Brain microvascular endothelial cell (primary cell): Measurements from ENCODE around the gene KCNQ5.

ENCODE experiments used
- DNase-seq: peaks from one replicate; pipeline ENCODE4 v3.0.0-alpha.2; 2020
- H3K27ac ChIP-seq: fragments of 250-450 bp; sonication (Bioruptor Pico); 2 replicates; pipeline ENCODE4 v1.5.1; 2020; ENCODE audit warnings: mild to moderate bottlenecking, moderate library complexity
- H3K27me3 ChIP-seq: fragments of 250-450 bp; sonication (Bioruptor Pico); replicated peaks from 2 replicates; pipeline ENCODE4 v1.5.1; 2020; ENCODE audit warnings: mild to moderate bottlenecking
- H3K36me3 ChIP-seq: fragments of 250-450 bp; sonication (Bioruptor Pico); replicated peaks from 2 replicates; pipeline ENCODE4 v1.5.1; 2020; ENCODE audit warnings: mild to moderate bottlenecking
- H3K4me3 ChIP-seq: 2 replicates; pipeline ENCODE4 v1.5.1; 2011; ENCODE audit warnings: low read depth, mild to moderate bottlenecking, control low read depth, low read length, moderate library complexity
- in situ Hi-C: cut with HindIII; loops from 2 replicates; pipeline ENCODE4 v1.10.0; 2017; ENCODE audit warnings: low sequenced_read_pairs, low pct_ligation_motif_present
- TF ChIP-seq, protein P1 (sequence below): IDR thresholded peaks from 2 replicates; pipeline ENCODE4 v1.5.1; 2011; ENCODE audit warnings: low read depth, mild to moderate bottlenecking, moderate library complexity, low read length, control low read depth, inconsistent platforms; ENCODE audit errors: missing control alignments

KCNQ5 gene

GRCh38 chr6:72595812-72596211 lies 26.1 kb upstream of the KCNQ5 start:
- DNase-seq = no peak
- Histone ChIP-seq H3K27ac (no peak overlapping the region), H3K36me3 (no peaks in the 10 kb centered on the region), H3K4me3 (no peak overlapping the region), H3K27me3 (no peaks in the 10 kb centered on the region)
- in situ Hi-C loops = no loop called here
- TF ChIP-seq, protein P1, sequence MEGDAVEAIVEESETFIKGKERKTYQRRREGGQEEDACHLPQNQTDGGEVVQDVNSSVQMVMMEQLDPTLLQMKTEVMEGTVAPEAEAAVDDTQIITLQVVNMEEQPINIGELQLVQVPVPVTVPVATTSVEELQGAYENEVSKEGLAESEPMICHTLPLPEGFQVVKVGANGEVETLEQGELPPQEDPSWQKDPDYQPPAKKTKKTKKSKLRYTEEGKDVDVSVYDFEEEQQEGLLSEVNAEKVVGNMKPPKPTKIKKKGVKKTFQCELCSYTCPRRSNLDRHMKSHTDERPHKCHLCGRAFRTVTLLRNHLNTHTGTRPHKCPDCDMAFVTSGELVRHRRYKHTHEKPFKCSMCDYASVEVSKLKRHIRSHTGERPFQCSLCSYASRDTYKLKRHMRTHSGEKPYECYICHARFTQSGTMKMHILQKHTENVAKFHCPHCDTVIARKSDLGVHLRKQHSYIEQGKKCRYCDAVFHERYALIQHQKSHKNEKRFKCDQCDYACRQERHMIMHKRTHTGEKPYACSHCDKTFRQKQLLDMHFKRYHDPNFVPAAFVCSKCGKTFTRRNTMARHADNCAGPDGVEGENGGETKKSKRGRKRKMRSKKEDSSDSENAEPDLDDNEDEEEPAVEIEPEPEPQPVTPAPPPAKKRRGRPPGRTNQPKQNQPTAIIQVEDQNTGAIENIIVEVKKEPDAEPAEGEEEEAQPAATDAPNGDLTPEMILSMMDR = no peak

DNA sequence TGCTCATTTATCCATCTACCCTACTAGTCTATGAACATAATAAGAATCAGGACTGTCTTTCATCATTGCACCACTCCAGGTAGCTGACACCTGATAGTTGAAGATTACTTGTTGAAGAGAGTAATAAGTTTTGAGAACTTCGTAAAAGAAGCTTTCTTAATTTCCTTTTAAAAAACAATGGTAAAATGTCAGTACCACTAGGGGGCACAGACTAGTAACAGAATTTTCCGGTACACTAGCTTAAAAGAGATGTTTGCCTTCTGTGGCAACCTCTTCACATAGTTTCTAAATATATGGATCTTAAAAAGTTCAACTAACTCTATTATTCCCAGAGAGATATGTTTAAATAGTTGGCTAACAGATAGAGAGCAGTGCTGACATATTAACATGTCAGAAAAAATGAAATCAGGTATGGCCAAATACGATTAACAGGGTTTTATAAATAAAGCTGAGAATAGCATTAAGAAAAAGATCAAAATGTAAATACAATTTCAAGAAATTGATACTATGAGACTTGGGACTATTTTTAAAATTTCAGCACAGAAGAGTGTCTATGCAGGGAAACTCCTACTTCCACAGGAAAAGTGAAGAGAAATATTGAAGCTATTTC lies 5.4 kb upstream of the KCNQ5 start:
- no peak for DNase-seq
- in situ Hi-C loops = loop anchor here (10.0 kb wide), 1 partner anchor 508 kb away; no protein-coding TSS in a partner anchor

GRCh38 chr6:72617721-72618120 lies 4.1 kb upstream of the KCNQ5 start:
- DNase-seq = no peak
- no peaks in the 10 kb centered on the region for H3K36me3 ChIP-seq
- in situ Hi-C loops = loop anchor here (10.0 kb wide), 1 partner anchor 507 kb away; no protein-coding TSS in a partner anchor
- H3K4me3 ChIP-seq = no peak overlapping the region
- no peaks in the 10 kb centered on the region for H3K27me3 ChIP-seq
- H3K27ac ChIP-seq = no peak overlapping the region
- TF ChIP-seq, protein P1 = no peak

More for the DNA sequence above, 5.4 kb upstream of the KCNQ5 start:
- Histone ChIP-seq H3K36me3 (no peaks in the 10 kb centered on the region), H3K4me3 (no peak overlapping the region), H3K27ac (no peak overlapping the region), H3K27me3 (no peaks in the 10 kb centered on the region)
- TF ChIP-seq, protein P1 = peak; percentile 47

DNA sequence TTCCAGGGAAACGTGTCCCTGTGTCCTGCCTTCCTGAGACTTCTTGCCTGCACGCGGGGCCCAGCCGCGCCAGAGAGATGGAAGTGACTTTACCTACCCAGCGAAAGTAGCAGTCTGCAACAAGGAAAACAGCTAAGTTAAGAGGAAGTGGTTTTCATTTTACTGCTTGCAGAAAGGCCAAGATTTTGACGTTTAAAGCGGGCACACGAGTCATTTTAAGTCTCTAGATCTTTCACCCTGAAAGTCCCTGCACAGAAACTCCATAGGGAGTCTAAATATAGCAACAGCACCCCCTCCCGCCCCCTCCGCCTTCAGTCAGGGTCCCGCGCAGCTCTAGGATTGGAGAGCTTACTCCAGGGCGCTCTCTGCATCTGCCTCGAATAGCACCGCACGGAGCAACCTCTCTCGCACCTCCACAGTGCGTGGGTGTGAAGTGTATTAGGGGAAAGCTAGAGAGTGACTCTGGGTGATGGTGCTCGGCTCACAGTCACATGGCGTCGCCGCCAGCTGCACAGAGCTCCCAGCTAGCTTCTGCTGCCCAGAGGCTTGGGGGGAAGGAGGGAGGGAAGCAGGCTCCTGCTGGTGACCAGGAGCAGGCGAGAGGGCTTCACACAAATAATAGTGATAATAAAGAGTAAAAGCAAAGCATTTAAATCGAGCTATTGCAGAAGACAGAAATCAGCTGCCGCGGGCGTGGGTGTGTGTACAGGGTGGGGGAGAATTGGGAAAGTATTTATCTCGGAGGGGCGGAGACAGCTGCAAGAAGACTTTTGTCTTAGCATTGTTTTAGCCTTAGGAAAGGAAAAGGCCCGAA lies 1.8 kb upstream of the KCNQ5 start:
- TF ChIP-seq, protein P1 = no peak
- Histone ChIP-seq H3K36me3 (no peaks in the 10 kb centered on the region), H3K27ac (no peak overlapping the region), H3K27me3 (no peaks in the 10 kb centered on the region), H3K4me3 (peak overlapping the region; percentile 67)
- in situ Hi-C loops = loop anchor here (10.0 kb wide), 1 partner anchor 505 kb away; no protein-coding TSS in a partner anchor
- peak; percentile 11 for DNase-seq

DNA sequence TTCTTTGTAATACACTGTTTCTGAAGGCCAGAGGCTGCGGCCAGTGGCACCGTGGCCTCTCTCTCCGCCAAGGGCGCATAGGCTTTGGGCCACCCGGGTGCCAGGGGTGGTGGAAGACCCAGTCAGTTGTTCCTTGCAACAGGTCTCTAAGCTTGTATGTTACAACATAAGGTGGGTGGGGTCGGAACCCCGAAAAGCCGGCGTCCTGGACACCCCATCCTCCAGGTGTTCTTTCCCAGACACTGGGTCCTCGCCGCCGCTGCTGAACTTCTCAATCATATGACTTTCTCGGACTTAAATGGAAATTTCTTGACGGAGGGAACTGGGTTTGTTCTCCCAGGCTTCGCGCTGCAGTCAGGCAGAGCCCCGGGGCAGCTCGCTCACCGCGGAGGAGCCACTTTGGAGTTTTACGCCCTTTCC lies 983 bp upstream of the KCNQ5 start:
- DNase-seq = no peak
- TF ChIP-seq, protein P1 = no peak
- Histone ChIP-seq H3K27ac (no peak overlapping the region), H3K27me3 (no peaks in the 10 kb centered on the region), H3K4me3 (peak overlapping the region; percentile 67), H3K36me3 (no peaks in the 10 kb centered on the region)
- in situ Hi-C loops = no loop called here
